ENCODE measurements around the gene TTC24.
"Not testable (repeated sequence)": the region's sequence is repeated elsewhere in the genome, so short reads cannot be mapped to it uniquely, and the experiment has no call there.

Gene TTC24

DNA sequence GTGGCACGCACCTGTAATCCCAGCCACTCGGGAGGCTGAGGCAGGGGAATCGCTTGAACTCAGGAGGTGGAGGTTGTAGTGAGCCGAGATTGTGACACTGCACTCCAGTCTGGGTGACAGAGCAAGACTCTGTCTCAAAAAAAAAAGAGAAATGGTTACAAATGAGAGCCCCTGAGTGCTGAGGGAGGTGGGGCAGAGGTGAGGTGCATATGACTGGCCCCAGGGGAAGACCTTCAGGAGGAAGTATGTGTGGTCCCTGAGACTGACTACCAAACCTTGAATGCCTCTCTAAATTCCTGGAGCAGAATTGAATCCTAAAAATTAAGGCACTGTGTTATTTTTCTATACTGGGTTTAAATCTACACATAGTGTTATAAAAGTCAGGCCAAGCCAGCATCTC, 27.8 kb downstream of the TTC24 start:
- H3K36me3 Mint-ChIP-seq (ENCODE audit: insufficient read depth); ATAC-seq (replicated peaks; ENCODE audit: extremely low read depth, poor library complexity, severe bottlenecking); H3K9me3 Mint-ChIP-seq; H3K27ac Mint-ChIP-seq (ENCODE audit: low read depth); DNase-seq (ENCODE audit: low spot score in 2 of 2); H3K4me1 Mint-ChIP-seq; H3K4me3 Mint-ChIP-seq: not testable (repeated sequence)
- peaks cover 14% of the 10 kb centered on the region for H3K27me3 Mint-ChIP-seq

DNA sequence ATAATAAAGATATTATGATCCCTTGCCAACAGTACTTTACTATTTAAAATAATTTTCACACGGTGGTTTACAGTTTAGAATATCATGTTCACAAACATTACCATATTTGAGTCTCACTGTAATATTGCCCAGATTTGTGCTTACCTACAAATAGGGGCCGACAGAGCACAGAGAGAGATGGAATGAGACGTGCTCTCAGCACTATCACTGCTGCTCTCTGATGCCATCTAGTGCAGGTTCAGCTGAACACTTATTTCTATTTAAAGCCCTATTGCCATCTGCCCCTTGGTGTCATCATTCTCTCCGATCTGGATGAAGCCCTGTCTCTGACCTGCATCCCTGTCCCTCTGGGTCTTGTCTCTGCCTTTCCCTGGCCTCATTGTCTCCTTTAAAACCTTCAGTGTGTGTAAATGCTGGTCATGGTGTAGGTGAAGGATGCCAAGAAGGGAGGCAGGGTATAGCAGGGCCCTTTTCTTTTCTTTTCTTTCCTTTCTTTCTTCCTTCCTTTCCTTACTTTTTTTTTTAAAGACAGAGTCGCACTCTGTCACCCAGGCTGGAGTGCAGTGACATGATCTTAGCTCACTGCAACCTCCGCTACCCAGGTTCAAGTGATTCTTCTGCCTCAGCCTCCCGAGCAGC, 28.6 kb downstream of the TTC24 start:
- no peaks in the 10 kb centered on the region for H3K9me3 Mint-ChIP-seq
- H3K27me3 Mint-ChIP-seq = peaks cover 22% of the 10 kb centered on the region
- no peak overlapping the region for H3K27ac Mint-ChIP-seq (ENCODE audit: low read depth)
- peak; percentile 96 for ATAC-seq (replicated peaks; ENCODE audit: extremely low read depth, poor library complexity, severe bottlenecking)
- H3K36me3 Mint-ChIP-seq (ENCODE audit: insufficient read depth) = no peaks in the 10 kb centered on the region
- peak in 1 of 2 donors; percentile 57 for DNase-seq (ENCODE audit: low spot score in 2 of 2)
- H3K4me1 Mint-ChIP-seq = peaks cover 9% of the 10 kb centered on the region
- H3K4me3 Mint-ChIP-seq = no peak overlapping the region

DNA sequence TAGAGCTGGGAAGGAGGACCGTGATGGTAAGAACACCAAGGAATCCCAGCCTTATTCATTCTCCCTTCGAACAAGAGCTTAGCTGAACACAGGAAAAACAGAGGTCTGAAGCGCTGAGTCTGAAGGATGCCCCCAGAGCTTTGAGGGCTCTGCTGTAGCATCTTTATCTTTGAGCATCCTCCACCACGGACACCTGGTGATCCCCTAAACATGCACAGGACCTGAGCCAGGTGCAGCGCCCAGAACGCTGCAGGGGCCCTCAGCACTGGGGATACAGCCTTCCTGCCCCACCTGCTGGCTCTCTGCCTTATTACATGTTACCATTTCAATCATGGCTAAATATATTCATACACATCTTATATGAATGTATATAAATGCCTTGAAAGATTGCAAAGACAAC, 29.5 kb downstream of the TTC24 start:
- no peak overlapping the region for H3K4me3 Mint-ChIP-seq
- no peaks in the 10 kb centered on the region for H3K36me3 Mint-ChIP-seq (ENCODE audit: insufficient read depth)
- H3K4me1 Mint-ChIP-seq = peaks cover 9% of the 10 kb centered on the region
- DNase-seq (ENCODE audit: low spot score in 2 of 2) (peak in 1 of 2 donors; percentile 47), ATAC-seq (replicated peaks; ENCODE audit: extremely low read depth, poor library complexity, severe bottlenecking) (peak; percentile 66)
- H3K27me3 Mint-ChIP-seq = peaks cover 25% of the 10 kb centered on the region
- no peaks in the 10 kb centered on the region for H3K9me3 Mint-ChIP-seq
- no peak overlapping the region for H3K27ac Mint-ChIP-seq (ENCODE audit: low read depth)

DNA sequence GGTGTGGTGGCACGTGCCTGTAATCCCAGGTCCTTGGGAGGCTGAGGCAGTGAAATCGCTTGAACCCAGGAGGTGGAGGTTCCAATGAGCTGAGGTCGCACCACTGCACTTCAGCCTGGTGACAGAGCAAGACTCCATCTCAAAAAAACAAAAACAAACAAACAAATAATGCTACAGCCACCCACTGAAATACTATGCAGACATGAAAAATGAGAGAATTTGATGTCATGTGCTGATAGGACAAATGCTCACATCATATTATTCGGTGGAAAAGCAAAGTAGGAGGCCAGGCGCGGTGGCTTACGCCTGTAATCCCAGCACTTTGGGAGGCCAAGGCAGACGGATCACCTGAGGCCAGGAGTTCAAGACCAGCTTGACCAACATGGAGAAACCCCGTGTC, 30.5 kb downstream of the TTC24 start:
- DNase-seq (ENCODE audit: low spot score in 2 of 2); H3K27ac Mint-ChIP-seq (ENCODE audit: low read depth); H3K4me1 Mint-ChIP-seq; H3K4me3 Mint-ChIP-seq; H3K36me3 Mint-ChIP-seq (ENCODE audit: insufficient read depth); H3K9me3 Mint-ChIP-seq; ATAC-seq (replicated peaks; ENCODE audit: extremely low read depth, poor library complexity, severe bottlenecking): not testable (repeated sequence)
- H3K27me3 Mint-ChIP-seq = peaks cover 25% of the 10 kb centered on the region

DNA sequence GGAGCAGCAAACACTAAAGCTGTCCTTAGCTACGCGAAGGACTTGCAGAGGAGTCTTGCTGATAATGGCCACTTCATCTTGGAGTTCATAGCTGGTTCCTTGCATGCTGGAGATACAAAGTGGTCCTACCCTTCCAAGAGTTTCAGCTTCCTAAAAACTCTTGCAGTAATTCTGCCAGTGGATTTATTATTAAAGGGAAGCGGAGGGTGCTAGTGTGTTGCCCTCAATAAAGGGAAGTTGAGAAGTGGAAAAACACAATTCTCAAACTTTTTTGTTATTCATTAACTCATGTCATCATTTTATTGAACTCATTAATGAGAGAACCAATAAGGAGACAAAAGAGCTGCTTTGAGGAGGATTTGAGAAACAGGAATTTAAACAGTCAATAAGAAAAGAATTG, 33.1 kb downstream of the TTC24 start:
- H3K27me3 Mint-ChIP-seq = peaks cover 41% of the 10 kb centered on the region
- H3K36me3 Mint-ChIP-seq (ENCODE audit: insufficient read depth) = no peaks in the 10 kb centered on the region
- H3K27ac Mint-ChIP-seq (ENCODE audit: low read depth) = no peak overlapping the region
- H3K9me3 Mint-ChIP-seq = no peaks in the 10 kb centered on the region
- ATAC-seq (replicated peaks; ENCODE audit: extremely low read depth, poor library complexity, severe bottlenecking) (no peak), DNase-seq (ENCODE audit: low spot score in 2 of 2) (no peak)
- H3K4me3 Mint-ChIP-seq = no peak overlapping the region
- peaks cover 9% of the 10 kb centered on the region for H3K4me1 Mint-ChIP-seq

DNA sequence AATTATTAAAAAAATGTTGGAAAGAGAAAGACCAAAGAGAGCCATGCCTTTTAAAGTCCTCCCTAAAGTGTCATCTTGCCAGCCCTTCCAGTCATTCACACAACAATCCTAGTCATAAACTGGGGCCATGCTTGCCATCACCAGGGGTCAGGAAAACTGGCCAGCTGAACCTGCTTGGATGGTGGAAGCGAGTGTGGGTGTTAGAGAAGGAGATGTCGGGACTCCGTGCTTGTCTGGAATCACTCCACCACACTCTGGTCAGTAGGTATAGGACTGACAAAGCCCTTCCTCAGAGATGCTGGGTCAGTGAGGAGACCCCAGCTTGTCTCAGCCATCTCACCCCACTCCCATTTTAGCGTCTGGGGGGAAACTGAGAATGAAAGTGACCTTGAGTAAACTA, 36.4 kb downstream of the TTC24 start:
- no peaks in the 10 kb centered on the region for H3K4me1 Mint-ChIP-seq
- no peak overlapping the region for H3K27ac Mint-ChIP-seq (ENCODE audit: low read depth)
- no peaks in the 10 kb centered on the region for H3K36me3 Mint-ChIP-seq (ENCODE audit: insufficient read depth)
- H3K9me3 Mint-ChIP-seq = no peaks in the 10 kb centered on the region
- H3K4me3 Mint-ChIP-seq = no peak overlapping the region
- no peak for ATAC-seq (replicated peaks; ENCODE audit: extremely low read depth, poor library complexity, severe bottlenecking)
- H3K27me3 Mint-ChIP-seq = peaks cover 55% of the 10 kb centered on the region
- no peak for DNase-seq (ENCODE audit: low spot score in 2 of 2)

DNA sequence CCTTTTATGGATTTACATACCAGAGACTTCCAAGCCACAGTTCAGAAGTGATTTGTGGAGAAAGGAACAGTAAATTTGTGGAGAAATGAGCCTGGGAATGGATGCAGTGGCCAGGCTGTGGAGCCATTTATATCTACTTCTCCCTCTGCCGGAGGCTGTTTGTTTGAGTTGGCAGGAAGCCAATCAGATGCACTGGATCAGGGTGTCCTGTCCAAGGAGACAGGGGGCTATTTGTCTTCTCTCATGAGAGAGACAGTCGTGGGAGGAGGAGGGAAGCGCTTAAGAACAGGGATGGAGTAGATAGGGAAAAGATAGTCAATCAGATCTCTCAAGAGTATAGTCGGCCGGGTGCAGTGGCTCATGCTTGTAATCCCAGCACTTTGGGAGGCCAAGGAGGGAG, 36.9 kb downstream of the TTC24 start:
- Mint-ChIP-seq H3K4me3 (no peak overlapping the region), H3K27ac (ENCODE audit: low read depth) (no peak overlapping the region), H3K4me1 (no peaks in the 10 kb centered on the region), H3K9me3 (no peaks in the 10 kb centered on the region), H3K36me3 (ENCODE audit: insufficient read depth) (no peaks in the 10 kb centered on the region), H3K27me3 (peaks cover 59% of the 10 kb centered on the region)
- no peak for DNase-seq (ENCODE audit: low spot score in 2 of 2)
- no peak for ATAC-seq (replicated peaks; ENCODE audit: extremely low read depth, poor library complexity, severe bottlenecking)

DNA sequence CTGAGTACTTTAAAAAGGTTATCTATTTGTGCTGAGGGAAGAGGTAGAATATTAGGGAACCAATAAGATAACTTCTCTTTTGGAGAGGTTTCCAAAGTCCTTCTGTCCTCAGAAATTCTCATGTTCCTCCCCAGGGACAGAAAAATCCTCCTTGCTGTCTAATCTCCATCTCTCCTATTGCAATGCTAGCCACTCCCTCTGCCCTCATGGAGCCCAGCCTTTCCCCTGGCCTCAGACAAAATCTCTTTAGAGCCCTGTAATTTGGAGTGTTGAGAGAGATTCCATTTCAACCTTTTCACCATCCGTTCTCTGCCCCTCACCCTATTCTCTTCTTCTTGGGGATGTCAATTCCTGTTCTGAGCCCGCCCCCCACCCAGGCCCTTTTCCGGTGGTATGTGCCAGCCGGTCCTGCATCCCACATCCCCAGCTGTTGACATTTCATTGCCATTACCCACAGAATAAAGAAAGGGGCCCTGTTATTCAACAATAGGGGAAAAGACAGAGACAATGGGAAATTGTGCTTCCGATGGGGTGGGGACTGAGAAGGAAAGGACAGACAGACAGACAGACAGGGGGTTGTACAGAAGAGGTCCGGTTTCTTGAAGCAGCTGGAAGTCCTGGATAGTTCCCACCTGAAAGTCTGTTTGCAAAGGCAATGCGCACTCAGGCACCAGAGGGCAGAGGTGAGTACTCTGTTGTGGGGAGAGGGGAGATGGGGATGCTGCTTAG, 39.5 kb downstream of the TTC24 start, which contains the start of gene HAPLN2:
TSS of gene HAPLN2 (plus strand) at position 563 of the 729 bp plus-strand sequence. CDS start 4,076 bp downstream, outside the sequence.
- Mint-ChIP-seq H3K27me3 (peaks cover 70% of the 10 kb centered on the region), H3K36me3 (ENCODE audit: insufficient read depth) (no peaks in the 10 kb centered on the region), H3K9me3 (no peaks in the 10 kb centered on the region), H3K4me3 (no peak within 1 kb of the TSS), H3K27ac (ENCODE audit: low read depth) (no peak within 1 kb of the TSS), H3K4me1 (no peaks in the 10 kb centered on the region)
- ATAC-seq (replicated peaks; ENCODE audit: extremely low read depth, poor library complexity, severe bottlenecking) (no peak), DNase-seq (ENCODE audit: low spot score in 2 of 2) (no peak)

DNA sequence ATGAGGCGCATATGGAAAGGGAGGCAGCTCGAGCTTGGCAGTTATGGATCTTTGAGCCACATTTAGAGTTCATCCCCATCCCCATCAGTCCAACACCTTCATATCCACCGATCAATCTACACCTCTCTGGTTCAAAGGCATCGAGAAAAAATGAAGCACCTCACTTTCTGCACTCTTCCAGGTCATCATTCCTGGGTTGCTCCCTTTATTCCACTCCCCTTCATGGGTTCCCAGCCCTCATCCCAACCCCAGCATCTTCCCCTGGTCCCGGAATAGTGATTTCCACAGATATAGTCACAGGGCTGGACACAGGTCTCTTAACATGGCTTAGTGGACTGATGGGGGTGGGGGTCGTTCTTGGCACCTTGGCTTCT, 40.0 kb downstream of the TTC24 start:
- no peaks in the 10 kb centered on the region for H3K36me3 Mint-ChIP-seq (ENCODE audit: insufficient read depth)
- peaks cover 76% of the 10 kb centered on the region for H3K27me3 Mint-ChIP-seq
- DNase-seq (ENCODE audit: low spot score in 2 of 2) (no peak), ATAC-seq (replicated peaks; ENCODE audit: extremely low read depth, poor library complexity, severe bottlenecking) (no peak)
- H3K27ac Mint-ChIP-seq (ENCODE audit: low read depth) = no peak overlapping the region
- no peaks in the 10 kb centered on the region for H3K9me3 Mint-ChIP-seq
- H3K4me3 Mint-ChIP-seq = no peak overlapping the region
- no peaks in the 10 kb centered on the region for H3K4me1 Mint-ChIP-seq

DNA sequence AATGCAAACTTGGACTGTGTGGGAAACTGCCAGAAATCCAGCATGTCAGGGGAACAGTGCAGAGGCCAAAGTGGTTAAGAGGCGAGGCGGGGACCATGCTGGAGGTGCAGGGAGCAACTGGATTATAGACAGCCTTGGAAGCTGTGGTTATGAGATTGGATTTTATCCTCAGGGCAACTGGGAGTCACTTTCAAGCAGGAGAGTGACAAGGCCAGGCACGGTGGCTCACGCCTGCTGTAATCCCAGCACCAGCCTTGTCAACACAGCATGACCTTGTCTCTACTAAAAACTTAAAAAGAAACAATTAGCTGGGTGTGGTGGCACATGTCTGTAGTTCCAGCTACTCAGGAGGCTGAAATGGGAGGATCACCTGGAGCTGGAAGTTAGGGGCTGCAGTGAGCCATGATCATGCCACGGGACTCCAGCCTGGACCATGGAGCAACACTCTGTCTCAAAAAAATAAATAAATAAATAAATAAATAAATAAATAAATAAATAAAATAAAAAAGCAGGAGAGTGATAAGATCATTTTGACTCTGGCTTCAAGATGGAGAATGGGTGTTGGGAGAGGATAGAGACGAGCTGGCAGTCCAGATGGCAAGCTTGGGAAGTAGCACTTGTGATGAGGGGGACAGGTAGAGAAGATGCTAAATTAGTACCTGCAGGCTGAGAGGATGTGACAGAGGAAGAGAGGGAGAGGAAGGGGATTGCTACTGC, 43.2 kb downstream of the TTC24 start:
- no peak overlapping the region for H3K4me3 Mint-ChIP-seq
- H3K4me1 Mint-ChIP-seq = peaks cover 7% of the 10 kb centered on the region
- H3K9me3 Mint-ChIP-seq = no peaks in the 10 kb centered on the region
- no peaks in the 10 kb centered on the region for H3K36me3 Mint-ChIP-seq (ENCODE audit: insufficient read depth)
- H3K27me3 Mint-ChIP-seq = peaks cover 86% of the 10 kb centered on the region
- DNase-seq (ENCODE audit: low spot score in 2 of 2) (no peak), ATAC-seq (replicated peaks; ENCODE audit: extremely low read depth, poor library complexity, severe bottlenecking) (no peak)
- no peak overlapping the region for H3K27ac Mint-ChIP-seq (ENCODE audit: low read depth)

DNA sequence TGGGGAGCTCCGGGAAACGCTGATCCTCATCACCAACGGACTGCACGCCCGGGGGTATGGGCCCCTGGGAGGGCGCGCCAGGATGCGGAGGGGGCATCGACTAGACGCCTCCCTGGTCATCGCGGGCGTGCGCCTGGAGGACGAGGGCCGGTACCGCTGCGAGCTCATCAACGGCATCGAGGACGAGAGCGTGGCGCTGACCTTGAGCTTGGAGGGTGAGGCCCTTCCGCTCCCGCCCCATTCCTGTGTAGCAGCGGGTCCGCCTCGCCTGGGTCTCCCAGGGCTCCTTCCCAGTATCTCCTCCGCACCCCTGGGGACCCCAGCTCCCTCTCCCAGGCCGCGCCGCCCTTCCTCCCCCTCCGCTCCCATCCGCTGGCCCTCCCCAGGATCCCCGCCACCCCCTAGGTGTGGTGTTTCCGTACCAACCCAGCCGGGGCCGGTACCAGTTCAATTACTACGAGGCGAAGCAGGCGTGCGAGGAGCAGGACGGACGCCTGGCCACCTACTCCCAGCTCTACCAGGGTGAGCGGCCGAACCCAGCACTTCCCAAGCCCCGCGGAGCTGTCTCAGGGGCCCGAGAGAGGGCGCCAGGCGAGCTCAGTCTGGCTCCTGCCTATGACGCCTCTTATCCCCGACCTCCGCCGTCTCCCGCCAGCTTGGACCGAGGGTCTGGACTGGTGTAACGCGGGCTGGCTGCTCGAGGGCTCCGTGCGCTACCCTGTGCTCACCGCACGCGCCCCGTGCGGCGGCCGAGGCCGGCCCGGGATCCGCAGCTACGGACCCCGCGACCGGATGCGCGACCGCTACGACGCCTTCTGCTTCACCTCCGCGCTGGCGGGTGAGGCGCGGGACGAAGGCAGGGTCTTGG, 44.7 kb downstream of the TTC24 start:
- Mint-ChIP-seq H3K4me3 (peak overlapping the region; percentile 76), H3K4me1 (peaks cover 7% of the 10 kb centered on the region), H3K27me3 (peaks cover 95% of the 10 kb centered on the region), H3K27ac (ENCODE audit: low read depth) (no peak overlapping the region), H3K9me3 (no peaks in the 10 kb centered on the region), H3K36me3 (ENCODE audit: insufficient read depth) (no peaks in the 10 kb centered on the region)
- ATAC-seq (replicated peaks; ENCODE audit: extremely low read depth, poor library complexity, severe bottlenecking) (peak; percentile 48), DNase-seq (ENCODE audit: low spot score in 2 of 2) (no peak)

DNA sequence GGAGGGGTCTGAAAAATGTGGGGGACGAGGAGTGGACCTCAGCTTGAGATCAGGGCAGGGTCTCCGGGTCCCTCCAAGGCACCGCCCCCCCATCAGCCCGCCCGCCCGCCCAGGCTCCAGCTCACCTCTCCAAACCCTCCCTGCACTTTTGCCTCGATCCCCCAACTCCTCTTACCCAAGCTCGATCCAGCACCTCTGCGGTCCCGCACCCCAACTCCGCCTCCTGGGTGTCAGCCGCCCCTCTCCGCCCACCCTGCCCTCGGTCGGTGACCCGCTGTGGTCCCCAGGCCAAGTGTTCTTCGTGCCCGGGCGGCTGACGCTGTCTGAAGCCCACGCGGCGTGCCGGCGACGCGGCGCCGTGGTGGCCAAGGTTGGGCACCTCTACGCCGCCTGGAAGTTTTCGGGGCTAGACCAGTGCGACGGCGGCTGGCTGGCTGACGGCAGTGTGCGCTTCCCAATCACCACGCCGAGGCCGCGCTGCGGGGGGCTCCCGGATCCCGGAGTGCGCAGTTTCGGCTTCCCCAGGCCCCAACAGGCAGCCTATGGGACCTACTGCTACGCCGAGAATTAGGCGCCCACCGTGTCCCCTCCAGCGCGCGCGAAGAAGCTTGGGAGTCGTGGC, 45.4 kb downstream of the TTC24 start:
- Mint-ChIP-seq H3K36me3 (ENCODE audit: insufficient read depth) (no peaks in the 10 kb centered on the region), H3K4me3 (peak overlapping the region; percentile 76), H3K4me1 (peaks cover 7% of the 10 kb centered on the region), H3K27me3 (peaks cover 94% of the 10 kb centered on the region), H3K9me3 (no peaks in the 10 kb centered on the region), H3K27ac (ENCODE audit: low read depth) (no peak overlapping the region)
- ATAC-seq (replicated peaks; ENCODE audit: extremely low read depth, poor library complexity, severe bottlenecking) (no peak), DNase-seq (ENCODE audit: low spot score in 2 of 2) (no peak)
